GM10248 (cell line): ENCODE measurements around the gene TM9SF4.

Experiments used
- CTCF ChIA-PET: fragments of 300-600 bp; sonication (Branson Sonifier 250); formaldehyde crosslinking; extraction: SDS; loops from one replicate; lab custom pipeline; 2021; ENCODE audit warnings: antibody characterized with exemption; lab: Yijun Ruan, JAX
- POLR2A ChIA-PET: fragments of 350-650 bp; sonication (Branson Sonifier 250); formaldehyde crosslinking; extraction: SDS; loops from one replicate; lab custom pipeline; 2020; ENCODE audit warnings: antibody characterized with exemption; lab: Yijun Ruan, JAX
- DNase-seq: peaks from one replicate; pipeline ENCODE4 v3.0.0; 2012; ENCODE audit errors: extremely low spot score
- TF ChIP-seq, protein P1 (sequence below): IDR thresholded peaks from 2 replicates; pipeline ENCODE4 v1.5.1; 2012; ENCODE audit warnings: mild to moderate bottlenecking, low read depth; ENCODE audit errors: extremely low read depth, missing control alignments, control extremely low read depth

Gene TM9SF4

DNA sequence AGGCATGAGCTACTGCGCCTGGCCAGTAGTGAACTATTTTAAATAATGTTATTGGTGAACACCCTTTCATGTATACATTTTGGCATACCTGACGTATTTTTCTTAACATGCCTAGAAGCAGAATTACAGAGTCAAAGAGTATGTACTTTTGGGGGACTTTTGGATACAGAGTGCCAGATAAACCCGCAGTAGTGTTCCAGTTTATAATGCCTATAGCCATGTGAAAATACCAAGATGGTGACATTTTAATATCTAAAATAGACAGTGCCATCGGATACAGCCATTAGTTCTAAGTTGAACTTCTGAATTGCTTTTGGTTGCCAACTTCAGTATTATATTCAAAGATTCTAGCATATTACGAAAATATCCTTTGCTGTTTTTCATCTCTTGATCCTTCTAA is 20.3 kb downstream of the TM9SF4 start:
- POLR2A ChIA-PET, result no interaction called here
- DNase-seq, result no peak
- CTCF ChIA-PET, result interaction anchor here (1.0 kb wide), 1 partner anchor 9 kb away, joined by 3 read pairs; no protein-coding TSS in a partner anchor
- TF ChIP-seq, protein P1, sequence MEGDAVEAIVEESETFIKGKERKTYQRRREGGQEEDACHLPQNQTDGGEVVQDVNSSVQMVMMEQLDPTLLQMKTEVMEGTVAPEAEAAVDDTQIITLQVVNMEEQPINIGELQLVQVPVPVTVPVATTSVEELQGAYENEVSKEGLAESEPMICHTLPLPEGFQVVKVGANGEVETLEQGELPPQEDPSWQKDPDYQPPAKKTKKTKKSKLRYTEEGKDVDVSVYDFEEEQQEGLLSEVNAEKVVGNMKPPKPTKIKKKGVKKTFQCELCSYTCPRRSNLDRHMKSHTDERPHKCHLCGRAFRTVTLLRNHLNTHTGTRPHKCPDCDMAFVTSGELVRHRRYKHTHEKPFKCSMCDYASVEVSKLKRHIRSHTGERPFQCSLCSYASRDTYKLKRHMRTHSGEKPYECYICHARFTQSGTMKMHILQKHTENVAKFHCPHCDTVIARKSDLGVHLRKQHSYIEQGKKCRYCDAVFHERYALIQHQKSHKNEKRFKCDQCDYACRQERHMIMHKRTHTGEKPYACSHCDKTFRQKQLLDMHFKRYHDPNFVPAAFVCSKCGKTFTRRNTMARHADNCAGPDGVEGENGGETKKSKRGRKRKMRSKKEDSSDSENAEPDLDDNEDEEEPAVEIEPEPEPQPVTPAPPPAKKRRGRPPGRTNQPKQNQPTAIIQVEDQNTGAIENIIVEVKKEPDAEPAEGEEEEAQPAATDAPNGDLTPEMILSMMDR, result no peak

DNA sequence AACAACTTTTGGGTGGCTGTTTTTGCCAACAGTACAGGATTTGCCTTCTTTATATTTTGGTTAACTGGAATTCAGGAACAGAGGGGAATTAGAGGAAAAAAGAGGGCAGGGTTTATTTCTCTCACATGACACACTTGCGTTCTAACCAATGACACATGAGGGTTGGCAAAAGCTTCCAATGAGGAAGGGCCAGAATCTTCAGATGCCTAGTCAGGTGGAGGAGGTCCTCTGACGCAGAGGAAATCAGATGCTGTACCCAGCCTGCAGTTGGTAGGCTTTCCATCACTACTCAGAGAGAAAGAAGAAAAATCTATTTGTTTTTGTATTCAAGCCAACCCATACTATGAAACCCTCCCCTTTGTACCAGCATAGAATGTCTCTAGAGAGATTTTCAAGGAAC is 20.8 kb downstream of the TM9SF4 start:
- ChIA-PET CTCF (interaction anchor here (1.0 kb wide), 1 partner anchor 8 kb away, joined by 3 read pairs; no protein-coding TSS in a partner anchor), POLR2A (no interaction called here)
- no peak for DNase-seq
- TF ChIP-seq, protein P1, result no peak

DNA sequence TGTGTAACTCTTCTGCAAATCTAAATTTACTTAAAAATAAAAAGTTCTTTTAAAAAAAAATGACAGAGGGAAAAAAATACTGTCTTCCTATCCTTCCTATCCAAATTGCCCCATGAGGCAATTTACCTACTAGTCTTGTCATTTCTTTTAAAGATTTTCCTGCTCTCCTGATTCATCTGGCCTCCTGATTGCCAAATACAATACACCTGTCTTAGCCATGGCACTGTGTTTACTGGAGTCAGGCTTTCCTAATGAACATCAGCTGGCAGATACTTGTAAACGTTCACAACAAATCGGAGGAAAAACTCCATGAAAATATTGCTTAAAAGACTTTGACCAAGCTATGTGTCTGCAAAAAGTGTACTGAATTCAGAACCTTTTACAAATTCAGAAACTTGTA is 21.5 kb downstream of the TM9SF4 start:
- ChIA-PET CTCF (no interaction called here), POLR2A (no interaction called here)
- DNase-seq, result no peak
- TF ChIP-seq, protein P1, result no peak

DNA sequence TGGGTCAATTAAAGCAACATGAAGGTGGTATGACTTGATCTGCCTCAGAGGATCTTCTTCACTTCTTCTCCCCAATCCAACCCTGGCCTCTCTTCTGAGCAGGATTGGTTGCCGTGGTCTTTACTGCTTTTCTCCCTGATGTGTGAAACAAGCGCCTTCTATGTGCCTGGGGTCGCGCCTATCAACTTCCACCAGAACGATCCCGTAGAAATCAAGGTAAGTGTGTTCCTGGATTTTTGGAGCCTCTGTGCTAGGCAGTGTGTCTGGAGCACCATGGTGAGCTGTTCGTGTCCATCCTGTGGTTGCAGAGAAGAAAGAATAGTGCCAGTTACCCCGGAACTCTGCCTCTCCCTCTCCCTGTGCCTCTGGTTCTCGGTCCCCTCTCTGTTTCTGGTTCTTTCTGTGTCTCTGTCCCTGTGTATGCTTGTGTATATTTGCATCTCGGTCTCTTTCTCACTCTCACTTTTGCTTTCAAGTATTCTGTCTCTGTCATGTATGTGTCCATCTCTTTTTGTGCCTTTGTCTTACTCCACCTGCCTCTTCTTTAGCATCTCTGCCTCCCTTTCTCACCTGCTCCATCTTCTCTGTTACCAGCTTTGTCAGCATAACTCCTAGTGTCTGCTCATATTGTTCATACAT is 23.5 kb downstream of the TM9SF4 start:
- TF ChIP-seq, protein P1, result no peak
- ChIA-PET CTCF (interaction anchor here (0.8 to 2.2 kb wide), 3 partner anchors 22 to 209 kb away, joined by 3 to 6 read pairs (median 3); partner anchors contain the start of gene TM9SF4), POLR2A (interaction anchor here (0.7 kb wide), 1 partner anchor 11 kb away, joined by 4 read pairs; no protein-coding TSS in a partner anchor)

DNA sequence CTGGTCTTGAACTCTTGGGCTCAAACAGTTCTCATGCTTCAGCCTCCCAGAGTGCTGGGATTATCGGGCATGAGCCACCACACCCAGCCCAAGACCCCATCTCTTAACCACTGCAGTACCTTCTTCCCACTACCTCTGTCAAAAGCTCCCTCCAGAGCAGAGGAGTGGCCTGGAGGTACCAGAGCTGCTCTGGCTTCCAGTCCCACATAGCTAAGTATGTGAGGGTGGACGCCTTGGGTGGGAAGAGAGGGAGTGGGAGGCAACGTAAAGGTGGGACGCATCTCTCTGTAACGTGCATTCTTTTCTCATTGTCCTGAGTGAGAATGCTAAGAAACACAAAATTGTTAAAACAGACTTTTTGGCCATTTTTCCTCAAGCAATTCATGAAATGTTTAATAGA is 24.5 kb downstream of the TM9SF4 start:
- TF ChIP-seq, protein P1, result no peak
- ChIA-PET CTCF (interaction anchor here (1.8 to 2.2 kb wide), 2 partner anchors 24 to 102 kb away, joined by 6 read pairs; partner anchors contain the start of gene TM9SF4), POLR2A (interaction anchor here (0.7 kb wide), 1 partner anchor 20 kb away, joined by 3 read pairs; no protein-coding TSS in a partner anchor)
- no peak for DNase-seq

More for the DNA sequence above, 23.5 kb downstream of the TM9SF4 start:
- DNase-seq, result peak; percentile 64

DNA sequence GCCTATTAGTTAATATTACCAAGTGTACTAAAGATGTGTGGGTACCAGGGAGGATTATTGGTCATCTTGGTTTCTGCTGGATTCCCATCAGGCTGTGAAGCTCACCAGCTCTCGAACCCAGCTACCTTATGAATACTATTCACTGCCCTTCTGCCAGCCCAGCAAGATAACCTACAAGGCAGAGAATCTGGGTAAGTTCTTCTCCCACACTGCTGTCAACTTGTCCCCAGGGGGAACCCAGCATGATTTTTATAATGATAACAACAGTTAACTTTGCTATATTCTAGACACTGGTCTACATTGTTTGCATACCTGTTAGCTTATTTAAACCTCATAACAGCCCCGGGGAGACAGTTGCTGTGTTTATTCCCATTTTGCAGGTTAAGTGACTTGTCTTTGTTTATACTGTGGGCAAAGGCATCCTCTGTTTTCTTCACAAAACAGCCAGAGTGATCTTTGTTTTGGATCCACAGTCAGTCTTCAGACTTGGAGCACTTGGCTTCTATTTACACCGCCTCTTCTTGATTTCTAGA is 26.5 kb downstream of the TM9SF4 start:
- DNase-seq, result no peak
- ChIA-PET CTCF (interaction anchor here (1.1 to 1.5 kb wide), 4 partner anchors 14 to 313 kb away, joined by 3 to 5 read pairs (median 4); no protein-coding TSS in a partner anchor), POLR2A (no interaction called here)
- TF ChIP-seq, protein P1, result no peak
